ENCODE results near the gene SMURF1. TPM values are rescaled to one million over a fixed set of nuclear protein-coding genes. Genes with fewer than 3 reads are reported as not detected.

The SMURF1 gene
- total and polyA plus RNA-seq, 2 of the 8 experiments (the other 6 are each of a cell fraction or from before 2014, with no cell fraction given): 9.6 to 24.5 TPM

- no peak for TF ChIP-seq CHD7 (IDR thresholded peaks at IDR 0.05; ENCODE audit: insufficient replicate concordance, low read length)
- TF ChIP-seq SAP30 (IDR thresholded peaks at IDR 0.05; ENCODE audit: insufficient read depth, insufficient replicate concordance, low read length): no peak
- no peak for TF ChIP-seq TAF1 (IDR thresholded peaks at IDR 0.05; ENCODE audit: low read depth, low read length)
- no peak for TF ChIP-seq NANOG (IDR thresholded peaks at IDR 0.05; ENCODE audit: insufficient read depth, low read depth, low read length, poor library complexity, severe bottlenecking)
- TF ChIP-seq YY1 (IDR thresholded peaks at IDR 0.05; ENCODE audit: low read depth, low read length): no peak
- TF ChIP-seq FOSL1 (IDR thresholded peaks at IDR 0.05; ENCODE audit: insufficient read depth, low read depth, low read length): no peak
- TF ChIP-seq GABPA (IDR thresholded peaks at IDR 0.05; ENCODE audit: borderline replicate concordance, insufficient read depth, low read length): no peak
- TF ChIP-seq SIX5 (IDR thresholded peaks at IDR 0.05; ENCODE audit: low read depth, low read length): no peak
- no peak for TF ChIP-seq SP4 (IDR thresholded peaks at IDR 0.05; ENCODE audit: low read length)
- no peak for TF ChIP-seq SP2 (IDR thresholded peaks at IDR 0.05; ENCODE audit: low read length)
Observed at GRCh38 chr7:99115379-99115778, 28.5 kb downstream of the SMURF1 start (continued).

Data from H1 (cell line).